Neural progenitor cell (in vitro differentiated cells): ENCODE measurements around the gene TENM3. TPM values are rescaled to one million over a fixed set of nuclear protein-coding genes. Genes with fewer than 3 reads are reported as not detected.

Source experiments
- DNase-seq: peaks from one replicate; pipeline ENCODE4 v3.0.0-alpha.2; 2016; ENCODE audit warnings: low spot score
- H2AFZ ChIP-seq: fragments of 200-600 bp; sonication (generic); replicated peaks from 2 replicates; pipeline ENCODE4 v1.6.1; 2016; ENCODE audit warnings: antibody characterized with exemption
- H3F3A ChIP-seq: fragments of 200-600 bp; sonication (generic); 2 replicates; pipeline ENCODE4 v1.6.1; 2016; ENCODE audit warnings: antibody characterized with exemption, low read depth
- H3K27ac ChIP-seq: fragments of 200-600 bp; sonication (generic); 2 replicates; pipeline ENCODE4 v1.5.1; 2016; ENCODE audit warnings: mild to moderate bottlenecking
- H3K27me3 ChIP-seq: fragments of 200-600 bp; sonication (generic); 2 replicates; pipeline ENCODE4 v1.6.1; 2016; ENCODE audit warnings: mild to moderate bottlenecking, moderate library complexity
- H3K36me3 ChIP-seq: fragments of 200-600 bp; sonication (generic); 2 replicates; pipeline ENCODE4 v1.5.1; 2016
- H3K4me1 ChIP-seq: fragments of 200-600 bp; sonication (generic); 2 replicates; pipeline ENCODE4 v1.6.1; 2016; ENCODE audit warnings: mixed run types
- H3K4me2 ChIP-seq: fragments of 200-600 bp; sonication (generic); 2 replicates; pipeline ENCODE4 v1.6.1; 2016
- H3K4me3 ChIP-seq: fragments of 200-600 bp; sonication (generic); 2 replicates; pipeline ENCODE4 v1.5.1; 2016
- H3K79me2 ChIP-seq: fragments of 200-600 bp; sonication (generic); 2 replicates; pipeline ENCODE4 v1.6.1; 2016; ENCODE audit warnings: low read depth
- H3K9ac ChIP-seq: fragments of 200-600 bp; sonication (generic); 2 replicates; pipeline ENCODE4 v1.6.1; 2016
- H3K9me3 ChIP-seq: fragments of 200-600 bp; sonication (generic); 2 replicates; pipeline ENCODE4 v1.5.1; 2016; ENCODE audit warnings: low read depth
- H4K20me1 ChIP-seq: fragments of 200-600 bp; sonication (generic); 2 replicates; pipeline ENCODE4 v1.6.1; 2016; ENCODE audit warnings: low read depth
- H3K27ac Mint-ChIP-seq: 3 replicates; pipeline ENCODE4 v1.8.0; 2021; ENCODE audit warnings: mixed read lengths
- H3K27me3 Mint-ChIP-seq: 2 replicates; pipeline ENCODE4 v1.8.0; 2022; ENCODE audit warnings: low read depth, mild to moderate bottlenecking, inconsistent platforms, moderate library complexity, mixed read lengths; ENCODE audit not compliant: insufficient read depth
- H3K36me3 Mint-ChIP-seq: 3 replicates; pipeline ENCODE4 v1.8.0; 2021; ENCODE audit warnings: mixed read lengths
- H3K4me1 Mint-ChIP-seq: 3 replicates; pipeline ENCODE4 v1.8.0; 2021; ENCODE audit warnings: mixed read lengths
- H3K4me3 Mint-ChIP-seq: 3 replicates; pipeline ENCODE4 v1.8.0; 2021; ENCODE audit warnings: mild to moderate bottlenecking, moderate library complexity, mixed read lengths
- H3K9me3 Mint-ChIP-seq: 3 replicates; pipeline ENCODE4 v1.8.0; 2020; ENCODE audit warnings: mixed read lengths
- EZH2 ChIP-seq: fragments of 200-600 bp; sonication (generic); IDR thresholded peaks from 2 replicates; pipeline ENCODE4 v1.6.1; 2017; ENCODE audit warnings: antibody characterized with exemption, mild to moderate bottlenecking, moderate library complexity
- EZH2phosphoT487 ChIP-seq: fragments of 200-600 bp; sonication (generic); IDR thresholded peaks from 2 replicates; pipeline ENCODE4 v1.6.1; 2017; ENCODE audit warnings: antibody characterized with exemption
- total RNA-seq: library from RNA; depleted of rRNA; stranded (reverse); fragments of >200 nt; gene quantifications from 2 replicates; pipeline ENCODE4 v1.2.3, GENCODE V29; 2015; ENCODE audit warnings: low replicate concordance
- TF ChIP-seq, protein P1 (sequence below): fragments of 200-600 bp; sonication (generic); IDR thresholded peaks from 2 replicates; pipeline ENCODE4 v1.5.1; 2017; ENCODE audit warnings: antibody characterized with exemption, mild to moderate bottlenecking

TENM3 gene
- total RNA-seq, 1 donor from 2014 or later: 78.7 TPM

DNA sequence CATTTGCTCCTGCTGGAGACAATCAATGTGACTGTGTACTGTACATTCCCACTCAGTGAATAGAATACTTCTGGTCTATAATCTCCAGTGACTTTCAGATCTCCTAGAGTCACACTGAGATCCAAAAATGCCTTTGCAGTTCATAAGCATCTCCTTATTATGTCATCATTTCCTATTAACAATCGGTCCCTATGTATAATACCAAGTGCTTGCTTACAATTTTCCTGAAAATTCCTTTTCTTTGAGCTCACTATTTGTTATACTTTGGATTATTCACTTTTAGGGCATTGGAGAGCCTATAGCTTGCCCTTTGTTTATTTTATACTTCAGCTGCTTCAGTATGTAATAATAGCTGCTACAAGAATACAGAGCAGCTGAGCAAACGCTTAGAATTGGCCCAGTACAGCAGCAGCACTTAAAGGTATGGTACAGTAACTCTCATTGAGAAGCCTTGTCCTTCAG is 361.0 kb downstream of the TENM3 start:
- Mint-ChIP-seq H3K27me3 (no peaks in the 10 kb centered on the region), H3K36me3 (peaks cover 26% of the 10 kb centered on the region), H3K4me3 (no peak overlapping the region), H3K27ac (no peak overlapping the region), H3K4me1 (peaks cover 3% of the 10 kb centered on the region), H3K9me3 (no peaks in the 10 kb centered on the region)
- no peak overlapping the region for H2AFZ ChIP-seq
- no peak overlapping the region for H3K27ac ChIP-seq
- no peak overlapping the region for H3K4me3 ChIP-seq
- no peak for DNase-seq
- no peaks in the 10 kb centered on the region for H3K4me1 ChIP-seq
- TF ChIP-seq, protein P1, sequence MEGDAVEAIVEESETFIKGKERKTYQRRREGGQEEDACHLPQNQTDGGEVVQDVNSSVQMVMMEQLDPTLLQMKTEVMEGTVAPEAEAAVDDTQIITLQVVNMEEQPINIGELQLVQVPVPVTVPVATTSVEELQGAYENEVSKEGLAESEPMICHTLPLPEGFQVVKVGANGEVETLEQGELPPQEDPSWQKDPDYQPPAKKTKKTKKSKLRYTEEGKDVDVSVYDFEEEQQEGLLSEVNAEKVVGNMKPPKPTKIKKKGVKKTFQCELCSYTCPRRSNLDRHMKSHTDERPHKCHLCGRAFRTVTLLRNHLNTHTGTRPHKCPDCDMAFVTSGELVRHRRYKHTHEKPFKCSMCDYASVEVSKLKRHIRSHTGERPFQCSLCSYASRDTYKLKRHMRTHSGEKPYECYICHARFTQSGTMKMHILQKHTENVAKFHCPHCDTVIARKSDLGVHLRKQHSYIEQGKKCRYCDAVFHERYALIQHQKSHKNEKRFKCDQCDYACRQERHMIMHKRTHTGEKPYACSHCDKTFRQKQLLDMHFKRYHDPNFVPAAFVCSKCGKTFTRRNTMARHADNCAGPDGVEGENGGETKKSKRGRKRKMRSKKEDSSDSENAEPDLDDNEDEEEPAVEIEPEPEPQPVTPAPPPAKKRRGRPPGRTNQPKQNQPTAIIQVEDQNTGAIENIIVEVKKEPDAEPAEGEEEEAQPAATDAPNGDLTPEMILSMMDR: no peak
- TF ChIP-seq EZH2 (no peak), EZH2phosphoT487 (no peak)
- no peaks in the 10 kb centered on the region for H3K9me3 ChIP-seq
- H3F3A ChIP-seq: no peaks in the 10 kb centered on the region
- no peak overlapping the region for H3K4me2 ChIP-seq
- no peaks in the 10 kb centered on the region for H3K79me2 ChIP-seq
- no peaks in the 10 kb centered on the region for H4K20me1 ChIP-seq
- no peaks in the 10 kb centered on the region for H3K36me3 ChIP-seq
- no peaks in the 10 kb centered on the region for H3K27me3 ChIP-seq
- no peak overlapping the region for H3K9ac ChIP-seq

GRCh38 chr4:182604953-182605352 is 361.8 kb downstream of the TENM3 start:
- Mint-ChIP-seq H3K9me3 (no peaks in the 10 kb centered on the region), H3K4me3 (no peak overlapping the region), H3K36me3 (peaks cover 30% of the 10 kb centered on the region), H3K4me1 (peaks cover 2% of the 10 kb centered on the region), H3K27ac (no peak overlapping the region), H3K27me3 (no peaks in the 10 kb centered on the region)
- Histone ChIP-seq H3K4me1 (no peaks in the 10 kb centered on the region), H3K4me2 (no peak overlapping the region), H3K4me3 (no peak overlapping the region), H3K9ac (no peak overlapping the region), H3F3A (no peaks in the 10 kb centered on the region), H3K36me3 (no peaks in the 10 kb centered on the region), H3K9me3 (no peaks in the 10 kb centered on the region), H3K79me2 (no peaks in the 10 kb centered on the region), H3K27me3 (no peaks in the 10 kb centered on the region), H3K27ac (no peak overlapping the region), H4K20me1 (no peaks in the 10 kb centered on the region), H2AFZ (no peak overlapping the region)
- DNase-seq: no peak
- TF ChIP-seq EZH2 (no peak), EZH2phosphoT487 (no peak)
- TF ChIP-seq, protein P1: no peak

- Histone ChIP-seq H3K36me3 (no peaks in the 10 kb centered on the region), H3K4me2 (no peak overlapping the region), H3K4me1 (no peaks in the 10 kb centered on the region), H3K27me3 (no peaks in the 10 kb centered on the region), H2AFZ (no peak overlapping the region), H3K9ac (no peak overlapping the region), H3K9me3 (no peaks in the 10 kb centered on the region), H3F3A (no peaks in the 10 kb centered on the region), H3K27ac (no peak overlapping the region), H3K4me3 (no peak overlapping the region), H4K20me1 (no peaks in the 10 kb centered on the region), H3K79me2 (no peaks in the 10 kb centered on the region)
- H3K4me1 Mint-ChIP-seq: peaks cover 4% of the 10 kb centered on the region
- H3K4me3 Mint-ChIP-seq: no peak overlapping the region
- no peak overlapping the region for H3K27ac Mint-ChIP-seq
- H3K27me3 Mint-ChIP-seq: no peaks in the 10 kb centered on the region
- TF ChIP-seq EZH2 (no peak), EZH2phosphoT487 (no peak)
- TF ChIP-seq, protein P1: no peak
- H3K36me3 Mint-ChIP-seq: peaks cover 19% of the 10 kb centered on the region
- no peaks in the 10 kb centered on the region for H3K9me3 Mint-ChIP-seq
- no peak for DNase-seq
Measured at GRCh38 chr4:182608525-182608924, 365.3 kb downstream of the TENM3 start.
